H9 (cell line): Measurements from ENCODE around the gene FBXL12. TPM values are rescaled to one million over a fixed set of nuclear protein-coding genes. Genes with fewer than 3 reads are reported as not detected.
"Not testable (repeated sequence)": the region's sequence is repeated elsewhere in the genome, so short reads cannot be mapped to it uniquely, and the experiment has no call there.

ENCODE experiments used
- DNase-seq: peaks from one replicate; pipeline ENCODE4 v3.0.0-alpha.2; 2017
- H2AFZ ChIP-seq: one replicate; pipeline ENCODE4 v1.6.1; 2013; ENCODE audit warnings: mild to moderate bottlenecking, low read length, control low read depth, moderate library complexity
- H2AK5ac ChIP-seq: 2 replicates; pipeline ENCODE4 v1.6.1; 2013; ENCODE audit warnings: low read length, control low read depth, mixed read lengths; ENCODE audit not compliant: insufficient read length
- H2BK120ac ChIP-seq: one replicate; pipeline ENCODE4 v1.6.1; 2013; ENCODE audit warnings: low read depth, mild to moderate bottlenecking, low read length, control low read depth, inconsistent platforms; ENCODE audit not compliant: poor library complexity, severe bottlenecking
- H2BK12ac ChIP-seq: 2 replicates; pipeline ENCODE4 v1.6.1; 2013; ENCODE audit warnings: low read length, control low read depth, mixed read lengths, low read depth; ENCODE audit not compliant: insufficient read length
- H2BK15ac ChIP-seq: 2 replicates; pipeline ENCODE4 v1.6.1; 2013; ENCODE audit warnings: low read depth, low read length, control low read depth
- H2BK20ac ChIP-seq: one replicate; pipeline ENCODE4 v1.6.1; 2013; ENCODE audit warnings: low read depth, mild to moderate bottlenecking, low read length, control low read depth, inconsistent platforms; ENCODE audit not compliant: poor library complexity, severe bottlenecking
- H2BK5ac ChIP-seq: 2 replicates; pipeline ENCODE4 v1.6.1; 2013; ENCODE audit warnings: low read length, control low read depth, mixed read lengths; ENCODE audit not compliant: insufficient read length
- H3K14ac ChIP-seq: 2 replicates; pipeline ENCODE4 v1.6.1; 2013; ENCODE audit warnings: low read length, control low read depth; ENCODE audit not compliant: insufficient read depth
- H3K18ac ChIP-seq: 2 replicates; pipeline ENCODE4 v1.6.1; 2013; ENCODE audit warnings: low read depth, mild to moderate bottlenecking, mixed read lengths, low read length, control low read depth; ENCODE audit not compliant: insufficient read length
- H3K23ac ChIP-seq: 2 replicates; pipeline ENCODE4 v1.6.1; 2013; ENCODE audit warnings: low read length, control low read depth, mixed read lengths, low read depth; ENCODE audit not compliant: insufficient read length
- H3K23me2 ChIP-seq: 2 replicates; pipeline ENCODE4 v1.6.1; 2013; ENCODE audit warnings: low read depth, mild to moderate bottlenecking, mixed read lengths, low read length, control low read depth; ENCODE audit not compliant: insufficient read length, poor library complexity, severe bottlenecking
- H3K27ac ChIP-seq: 2 replicates; pipeline ENCODE4 v1.5.1; 2013; ENCODE audit warnings: low read length, control low read depth, mixed read lengths, low read depth; ENCODE audit not compliant: insufficient read length
- H3K27me3 ChIP-seq: 2 replicates; pipeline ENCODE4 v1.6.1; 2013; ENCODE audit warnings: low read length, control low read depth, inconsistent platforms; ENCODE audit not compliant: insufficient read depth
- H3K4ac ChIP-seq: 2 replicates; pipeline ENCODE4 v1.6.1; 2013; ENCODE audit warnings: low read depth, mild to moderate bottlenecking, control low read depth, inconsistent platforms, low read length, moderate library complexity
- H3K4me1 ChIP-seq: 2 replicates; pipeline ENCODE4 v1.6.1; 2013; ENCODE audit warnings: low read length, control low read depth, inconsistent platforms; ENCODE audit not compliant: insufficient read depth
- H3K4me2 ChIP-seq: 2 replicates; pipeline ENCODE4 v1.6.1; 2013; ENCODE audit warnings: low read length, control low read depth, mixed read lengths; ENCODE audit not compliant: insufficient read length, insufficient read depth
- H3K56ac ChIP-seq: 2 replicates; pipeline ENCODE4 v1.6.1; 2013; ENCODE audit warnings: low read depth, mild to moderate bottlenecking, mixed read lengths, low read length, control low read depth; ENCODE audit not compliant: insufficient read length
- H3K79me1 ChIP-seq: 2 replicates; pipeline ENCODE4 v1.6.1; 2013; ENCODE audit warnings: low read depth, mild to moderate bottlenecking, moderate library complexity, low read length, control low read depth, inconsistent platforms; ENCODE audit not compliant: insufficient read depth, poor library complexity, severe bottlenecking
- H3K79me2 ChIP-seq: 2 replicates; pipeline ENCODE4 v1.6.1; 2013; ENCODE audit warnings: low read length, control low read depth, inconsistent platforms; ENCODE audit not compliant: insufficient read depth
- H3K9ac ChIP-seq: 2 replicates; pipeline ENCODE4 v1.6.1; 2013; ENCODE audit warnings: low read length, control low read depth, mixed read lengths; ENCODE audit not compliant: insufficient read length; ENCODE audit errors: extremely low read depth
- H3K9me3 ChIP-seq: one replicate; pipeline ENCODE4 v1.6.1; 2013; ENCODE audit warnings: low read depth, low read length, inconsistent platforms; ENCODE audit not compliant: control insufficient read depth
- H3T11ph ChIP-seq: one replicate; pipeline ENCODE4 v1.6.1; 2013; ENCODE audit warnings: mild to moderate bottlenecking, low read length, control low read depth, inconsistent platforms
- H4K20me1 ChIP-seq: one replicate; pipeline ENCODE4 v1.6.1; 2013; ENCODE audit not compliant: control insufficient read depth, insufficient read length, insufficient read depth
- H4K5ac ChIP-seq: 2 replicates; pipeline ENCODE4 v1.6.1; 2013; ENCODE audit warnings: low read depth, mild to moderate bottlenecking, mixed read lengths, low read length, control low read depth; ENCODE audit not compliant: insufficient read length
- H4K8ac ChIP-seq: replicated peaks from 2 replicates; pipeline ENCODE4 v1.6.1; 2013; ENCODE audit warnings: low read length, control low read depth, mixed read lengths, low read depth; ENCODE audit not compliant: insufficient read length
- H4K91ac ChIP-seq: 2 replicates; pipeline ENCODE4 v1.6.1; 2013; ENCODE audit warnings: low read depth, mild to moderate bottlenecking, moderate library complexity, mixed read lengths, low read length, control low read depth; ENCODE audit not compliant: insufficient read length
- H3K27ac Mint-ChIP-seq, 3 experiments: 2 replicates in 2 of 3; 3 replicates in 1 of 3; pipeline ENCODE4 v1.8.0; 2020 to 2021; ENCODE audit warnings: mixed read lengths in 3 of 3, mild to moderate bottlenecking in 1 of 3, moderate library complexity in 1 of 3
- H3K27me3 Mint-ChIP-seq: 2 replicates; pipeline ENCODE4 v1.8.0; 2021; ENCODE audit warnings: low read depth, mild to moderate bottlenecking, moderate library complexity, mixed read lengths
- H3K36me3 Mint-ChIP-seq, 3 experiments: 2 replicates in 2 of 3; 3 replicates in 1 of 3; pipeline ENCODE4 v1.8.0; 2020 to 2021; ENCODE audit warnings: low read depth in 3 of 3, mixed read lengths in 3 of 3; ENCODE audit not compliant: insufficient read depth in 1 of 3
- H3K4me1 Mint-ChIP-seq, 2 experiments: 2 replicates each; pipeline ENCODE4 v1.8.0; 2020; ENCODE audit warnings: mixed read lengths in 2 of 2
- H3K4me3 Mint-ChIP-seq, 2 experiments: 2 replicates in 1 of 2; 3 replicates in 1 of 2; pipeline ENCODE4 v1.8.0; 2020 to 2021; ENCODE audit warnings: mild to moderate bottlenecking in 2 of 2, mixed read lengths in 2 of 2, moderate library complexity in 1 of 2
- H3K9me3 Mint-ChIP-seq, 2 experiments: 2 replicates in 1 of 2; 3 replicates in 1 of 2; pipeline ENCODE4 v1.8.0; 2020; ENCODE audit warnings: mild to moderate bottlenecking in 2 of 2, mixed read lengths in 2 of 2, moderate library complexity in 1 of 2
- WGBS: extraction: QIAGEN DNeasy Blood & Tissue Kit; methylation state at CpG from one replicate; pipeline ENCODE4 v1.1.7; 2013; ENCODE audit warnings: missing lambda C conversion rate, low lambda C conversion rate, mixed read lengths; ENCODE audit not compliant: insufficient read length; ENCODE audit errors: extremely low coverage; 5-methylcytosine and 5-hydroxymethylcytosine counted together
- total RNA-seq: library from RNA; stranded (reverse); gene quantifications from 2 replicates; pipeline ENCODE4 v1.2.1, GENCODE V29; 2021
- TF ChIP-seq, protein P1 (sequence below): fragments of 200-600 bp; sonication (generic); conservative IDR thresholded peaks from 3 replicates; pipeline ENCODE4 v1.8.0; 2021; ENCODE audit warnings: antibody characterized with exemption, mild to moderate bottlenecking

The FBXL12 gene
- total RNA-seq, 1 experiment from 2014 or later: 31.8 TPM

DNA sequence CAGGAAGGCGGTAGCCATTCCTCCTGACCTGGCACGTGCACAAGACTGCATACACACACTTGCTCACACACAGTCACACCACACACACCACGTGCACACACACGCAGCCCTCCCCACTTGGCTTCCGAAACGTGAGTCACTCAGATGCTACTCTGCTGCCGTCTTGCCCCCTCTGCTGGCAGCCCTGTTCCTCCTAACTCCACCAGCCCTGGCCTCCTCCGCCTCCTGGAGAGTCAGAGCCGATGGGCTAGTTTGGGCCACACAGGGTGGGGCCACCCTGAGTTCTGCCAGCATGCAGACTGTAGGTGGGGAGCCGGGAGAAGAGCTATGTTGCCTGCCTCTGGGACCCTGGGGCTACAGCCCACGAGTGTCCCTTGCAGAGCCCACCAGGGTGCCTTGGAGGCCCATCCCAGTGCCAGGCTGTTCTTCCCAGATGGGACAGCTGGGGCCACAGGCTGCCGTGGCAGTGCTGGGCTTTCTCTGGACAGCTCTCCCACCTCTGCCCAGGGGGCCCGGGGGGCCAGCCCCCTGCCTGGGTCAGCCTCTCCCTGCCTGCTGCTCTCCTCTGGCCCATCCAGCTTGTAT is 28.3 kb upstream of the FBXL12 start:
- Histone ChIP-seq H3K27ac (no peak overlapping the region), H2AK5ac (no peak overlapping the region), H3T11ph (no peak overlapping the region), H3K23me2 (no peaks in the 10 kb centered on the region), H4K8ac (peak overlapping the region; percentile 86), H2BK12ac (no peak overlapping the region), H3K4me1 (no peaks in the 10 kb centered on the region; the same call in 1 of the 2 replicates), H3K79me2 (no peaks in the 10 kb centered on the region), H3K56ac (no peak overlapping the region), H3K79me1 (no peaks in the 10 kb centered on the region), H2BK20ac (no peak overlapping the region), H2BK120ac (no peak overlapping the region), H3K9me3 (no peaks in the 10 kb centered on the region), H2BK5ac (no peak overlapping the region), H2AFZ (no peak overlapping the region), H2BK15ac (no peak overlapping the region), H3K23ac (no peak overlapping the region), H4K91ac (no peak overlapping the region), H4K5ac (no peak overlapping the region), H3K4ac (no peak overlapping the region), H3K9ac (no peak overlapping the region), H4K20me1 (peaks cover 2% of the 10 kb centered on the region), H3K27me3 (no peaks in the 10 kb centered on the region), H3K18ac (no peak overlapping the region), H3K14ac (no peak overlapping the region; the same call in 1 of the 2 replicates), H3K4me2 (no peak overlapping the region)
- Mint-ChIP-seq H3K27me3 (no peaks in the 10 kb centered on the region), H3K4me1 (peaks cover 7 to 35% of the 10 kb centered on the region in 2 experiments), H3K9me3 (no peaks in the 10 kb centered on the region), H3K4me3 (no peak overlapping the region), H3K27ac (peak overlapping the region in 1 of 3 experiments; percentile 89; a peak in 3 of 7 replicates), H3K36me3 (peaks cover 10 to 38% (median 36%) of the 10 kb centered on the region in 3 experiments; a peak in 6 of 7 replicates)
- peak; percentile 80 for DNase-seq
- TF ChIP-seq, protein P1, sequence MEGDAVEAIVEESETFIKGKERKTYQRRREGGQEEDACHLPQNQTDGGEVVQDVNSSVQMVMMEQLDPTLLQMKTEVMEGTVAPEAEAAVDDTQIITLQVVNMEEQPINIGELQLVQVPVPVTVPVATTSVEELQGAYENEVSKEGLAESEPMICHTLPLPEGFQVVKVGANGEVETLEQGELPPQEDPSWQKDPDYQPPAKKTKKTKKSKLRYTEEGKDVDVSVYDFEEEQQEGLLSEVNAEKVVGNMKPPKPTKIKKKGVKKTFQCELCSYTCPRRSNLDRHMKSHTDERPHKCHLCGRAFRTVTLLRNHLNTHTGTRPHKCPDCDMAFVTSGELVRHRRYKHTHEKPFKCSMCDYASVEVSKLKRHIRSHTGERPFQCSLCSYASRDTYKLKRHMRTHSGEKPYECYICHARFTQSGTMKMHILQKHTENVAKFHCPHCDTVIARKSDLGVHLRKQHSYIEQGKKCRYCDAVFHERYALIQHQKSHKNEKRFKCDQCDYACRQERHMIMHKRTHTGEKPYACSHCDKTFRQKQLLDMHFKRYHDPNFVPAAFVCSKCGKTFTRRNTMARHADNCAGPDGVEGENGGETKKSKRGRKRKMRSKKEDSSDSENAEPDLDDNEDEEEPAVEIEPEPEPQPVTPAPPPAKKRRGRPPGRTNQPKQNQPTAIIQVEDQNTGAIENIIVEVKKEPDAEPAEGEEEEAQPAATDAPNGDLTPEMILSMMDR: peak; percentile 76
- whole genome bisulfite sequencing: no CpG with 5 or more reads among the region's 13 CpGs

DNA sequence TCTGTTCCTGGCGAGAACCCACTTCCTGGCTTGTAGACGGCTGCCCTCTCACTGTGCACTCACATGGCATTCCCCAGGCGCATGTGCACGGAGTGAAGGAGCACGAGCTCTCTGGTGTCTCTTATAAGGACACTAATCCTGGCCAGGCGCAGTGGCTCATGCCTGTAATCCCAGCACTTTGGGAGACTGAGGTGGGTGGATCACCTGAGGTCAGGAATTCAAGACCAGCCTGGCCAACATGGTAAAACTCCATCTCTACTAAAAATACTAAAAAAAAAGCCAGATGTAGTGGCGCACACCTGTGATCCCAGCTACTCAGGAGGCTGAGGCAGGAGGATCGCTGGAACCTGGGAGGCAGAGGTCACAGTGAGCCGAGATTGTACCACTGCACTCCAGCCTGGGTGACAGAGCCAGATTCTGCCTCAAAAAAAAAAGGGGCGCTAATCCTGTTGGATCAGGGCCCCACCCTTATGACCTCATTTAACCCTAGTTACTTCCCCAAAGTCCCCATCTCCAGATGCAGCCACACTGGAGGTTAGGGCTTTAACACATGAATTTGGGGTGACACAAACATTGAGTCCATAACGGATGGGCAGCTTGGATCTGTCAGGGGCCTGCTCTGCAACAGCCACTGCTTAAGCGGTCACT is 24.9 kb upstream of the FBXL12 start:
- H3K27ac ChIP-seq, H2AK5ac ChIP-seq, H3K27me3 ChIP-seq, H3K4me1 Mint-ChIP-seq, H2BK12ac ChIP-seq, H2BK5ac ChIP-seq, H3K79me1 ChIP-seq, H3K18ac ChIP-seq, H3K23ac ChIP-seq, H3K23me2 ChIP-seq, H3K4me2 ChIP-seq, H3K79me2 ChIP-seq, H3K56ac ChIP-seq, H3K14ac ChIP-seq, H2BK120ac ChIP-seq, H2BK20ac ChIP-seq, H4K20me1 ChIP-seq, H3K4me1 ChIP-seq, H4K5ac ChIP-seq, H3K9me3 ChIP-seq, H4K91ac ChIP-seq, H3K27me3 Mint-ChIP-seq, H3T11ph ChIP-seq, H3K9me3 Mint-ChIP-seq, H3K9ac ChIP-seq, H2AFZ ChIP-seq, H3K4me3 Mint-ChIP-seq, DNase-seq, H2BK15ac ChIP-seq, H3K27ac Mint-ChIP-seq, H3K4ac ChIP-seq, H4K8ac ChIP-seq: not testable (repeated sequence)
- peaks cover 29 to 70% (median 53%) of the 10 kb centered on the region in 3 experiments; a peak in 6 of 7 replicates for H3K36me3 Mint-ChIP-seq
- WGBS: no CpG with 5 or more reads among the region's 12 CpGs
